Psoas muscle (tissue), 8 donors: ENCODE measurements around the gene WWTR1. TPM values are rescaled to one million over a fixed set of nuclear protein-coding genes. Genes with fewer than 3 reads are reported as not detected.

ENCODE experiments used
- ATAC-seq, 4 donors: fragments of 200-7000 bp; cut with Tn5 transposase; one replicate each; pipeline ENCODE4 v1.9.1; 2020; ENCODE audit warnings: moderate library complexity in 3 of 4, mild to moderate bottlenecking in 2 of 4
- DNase-seq, 2 donors: peaks; one replicate each; pipeline ENCODE4 v3.0.0-alpha.2; 2020
- H3K27ac ChIP-seq: fragments of 200-600 bp; one replicate; pipeline ENCODE4 v1.8.0; 2022
- H3K27me3 ChIP-seq, 3 donors: fragments of 200-600 bp in 1 of 3; one replicate each; pipeline versions ENCODE4 v1.6.1 to v1.8.0; 2013 to 2022; ENCODE audit warnings: low read length in 2 of 3, mild to moderate bottlenecking in 2 of 3, moderate library complexity in 1 of 3; ENCODE audit not compliant: insufficient read depth in 3 of 3
- H3K36me3 ChIP-seq, 2 donors: fragments of 200-600 bp in 1 of 2; one replicate each; pipeline versions ENCODE4 v1.6.1 to v1.8.0; 2013 to 2022; ENCODE audit warnings: low read depth in 1 of 2, mild to moderate bottlenecking in 1 of 2, moderate library complexity in 1 of 2; ENCODE audit not compliant: insufficient read depth in 1 of 2
- H3K4me1 ChIP-seq: fragments of 200-600 bp; one replicate; pipeline ENCODE4 v1.8.0; 2022
- H3K4me3 ChIP-seq: fragments of 200-600 bp; one replicate; pipeline ENCODE4 v1.8.0; 2022; ENCODE audit warnings: mild to moderate bottlenecking
- H3K9me3 ChIP-seq: fragments of 200-600 bp; one replicate; pipeline ENCODE4 v1.8.0; 2022
- WGBS, 3 donors: extraction: QIAGEN DNeasy Blood & Tissue Kit; methylation state at CpG; one replicate each; pipeline versions ENCODE4 v1.1.6 to v1.1.7; 2013; 5-methylcytosine and 5-hydroxymethylcytosine counted together
- intact Hi-C, 2 donors: fragments of 100-400 bp; cut with DNase I; formaldehyde crosslinking; loops; one replicate each; pipeline versions ENCODE4 v1.11.0 to v1.14.2; 2022
- polyA plus RNA-seq, 3 donors: library from polyadenylated mRNA; stranded (reverse); fragments of 200-250 nt; gene quantifications; one replicate each; pipeline ENCODE4 v1.2.3, GENCODE V29; 2013
- total RNA-seq, 4 donors: library from RNA; stranded (reverse); fragmentation: NEBNext Ultra II Directional in 2 of 4; extraction: Animal tissue kit (Norgen Biotek cat#: 25700) in 2 of 4; gene quantifications; one replicate each; pipeline versions ENCODE4 v1.2.1 to v1.2.4, GENCODE V29; 2021 to 2023
- TF ChIP-seq, protein P1 (sequence below): fragments of 200-600 bp; IDR thresholded peaks from one replicate; pipeline ENCODE4 v1.8.0; 2022; ENCODE audit warnings: antibody characterized with exemption
- donor health status: healthy with polysubstance abuse.
- donor health status: DM: no; HTN: no; CAD: no; lungs with moderate emphysema.
- donor health status: Bipolar disorder and iron deficiency.
- donor health status: healthy.
- donor health status: DM: yes; HTN: yes; CAD: no.
- donor health status: DM: no; HTN: no; CAD: no.
- donor health status: DM: no; HTN: no; CAD: no.
- donor health status: DM: yes; HTN: yes; CAD: no.

The WWTR1 gene
- total and polyA plus RNA-seq, 7 donors = 6.7 to 53.5 (median 24.7) TPM

DNA sequence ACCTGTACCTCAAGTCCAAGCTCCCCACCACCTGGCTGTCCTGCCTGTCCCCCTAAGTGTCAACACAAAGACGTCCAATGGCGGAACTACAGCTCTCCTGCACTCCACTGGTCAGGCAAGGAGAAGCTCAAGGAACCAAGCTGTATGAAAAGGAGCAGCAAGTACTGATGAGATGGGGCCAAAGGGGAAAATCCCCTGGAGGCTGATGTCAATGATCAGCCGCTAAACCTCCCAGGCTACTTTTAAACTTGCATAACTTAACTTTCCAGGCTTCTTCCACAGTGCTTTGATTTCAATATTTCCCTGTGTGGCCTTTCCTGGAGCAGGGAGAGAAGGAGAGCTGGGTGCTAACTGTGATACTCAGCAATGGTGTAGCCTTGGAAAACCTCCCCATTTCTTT, 148.3 kb downstream of the WWTR1 start:
- H3K36me3 ChIP-seq = no peaks in the 10 kb centered on the region
- TF ChIP-seq, protein P1, sequence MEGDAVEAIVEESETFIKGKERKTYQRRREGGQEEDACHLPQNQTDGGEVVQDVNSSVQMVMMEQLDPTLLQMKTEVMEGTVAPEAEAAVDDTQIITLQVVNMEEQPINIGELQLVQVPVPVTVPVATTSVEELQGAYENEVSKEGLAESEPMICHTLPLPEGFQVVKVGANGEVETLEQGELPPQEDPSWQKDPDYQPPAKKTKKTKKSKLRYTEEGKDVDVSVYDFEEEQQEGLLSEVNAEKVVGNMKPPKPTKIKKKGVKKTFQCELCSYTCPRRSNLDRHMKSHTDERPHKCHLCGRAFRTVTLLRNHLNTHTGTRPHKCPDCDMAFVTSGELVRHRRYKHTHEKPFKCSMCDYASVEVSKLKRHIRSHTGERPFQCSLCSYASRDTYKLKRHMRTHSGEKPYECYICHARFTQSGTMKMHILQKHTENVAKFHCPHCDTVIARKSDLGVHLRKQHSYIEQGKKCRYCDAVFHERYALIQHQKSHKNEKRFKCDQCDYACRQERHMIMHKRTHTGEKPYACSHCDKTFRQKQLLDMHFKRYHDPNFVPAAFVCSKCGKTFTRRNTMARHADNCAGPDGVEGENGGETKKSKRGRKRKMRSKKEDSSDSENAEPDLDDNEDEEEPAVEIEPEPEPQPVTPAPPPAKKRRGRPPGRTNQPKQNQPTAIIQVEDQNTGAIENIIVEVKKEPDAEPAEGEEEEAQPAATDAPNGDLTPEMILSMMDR = no peak
- no peaks in the 10 kb centered on the region for H3K9me3 ChIP-seq
- H3K4me3 ChIP-seq = no peak overlapping the region
- ATAC-seq (no peak), DNase-seq (no peak)
- peak overlapping the region; percentile 80 for H3K27ac ChIP-seq
- intact Hi-C loops = no loop called here
- peaks cover 20% of the 10 kb centered on the region for H3K4me1 ChIP-seq
- H3K27me3 ChIP-seq = no peaks in the 10 kb centered on the region
- 85 to 96% (median 90%) methylated on average over 3 of the region's 3 CpGs for WGBS, 3 donors

DNA sequence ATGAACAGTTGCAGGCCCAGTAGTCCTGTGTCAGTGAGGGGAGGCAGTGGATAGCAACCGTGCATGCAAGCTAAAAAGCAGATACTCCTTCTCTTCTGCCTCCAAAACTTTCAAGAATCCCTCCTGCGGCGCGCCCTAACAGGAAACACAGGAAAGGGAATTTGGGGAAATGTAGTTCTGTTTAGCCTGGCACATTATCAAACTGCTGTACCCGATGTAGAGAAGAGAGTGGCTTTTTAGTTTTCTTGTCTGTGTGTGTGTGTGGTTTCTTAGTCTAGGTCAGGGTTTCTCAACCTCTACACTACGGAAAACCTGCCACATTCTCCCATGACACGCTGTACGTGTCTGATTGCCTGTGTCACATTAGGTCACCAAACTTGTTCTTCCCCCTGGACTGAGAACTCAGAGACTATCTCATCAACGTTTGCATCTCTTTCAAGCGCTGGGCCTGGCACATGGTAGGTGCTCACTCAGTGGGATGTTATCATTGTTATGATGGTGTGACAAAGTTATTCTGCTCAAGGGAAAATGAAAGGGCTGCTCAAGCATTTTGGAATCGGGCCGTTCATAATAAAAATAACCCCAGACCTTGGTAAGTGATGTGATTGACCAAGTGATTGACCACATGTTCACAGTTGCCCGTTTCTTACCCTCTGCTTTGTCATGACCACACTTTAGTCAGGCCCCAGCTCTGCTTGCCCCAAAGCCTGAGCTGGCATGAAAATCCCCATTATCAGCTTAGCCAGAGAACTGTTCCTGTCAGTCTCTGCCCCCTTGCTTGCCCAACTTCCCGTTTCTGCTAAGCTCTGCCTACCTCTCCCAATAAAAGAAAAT, 150.1 kb downstream of the WWTR1 start:
- intact Hi-C loops = no loop called here
- WGBS, 3 donors = 15 to 30% (median 20%) methylated on average over 14 of the region's 14 CpGs
- H3K27ac ChIP-seq = peak overlapping the region; percentile 80
- DNase-seq (peak in 1 of 2 donors; percentile 60), ATAC-seq (peak; percentile 80 to 92 (median 92))
- peak overlapping the region; percentile 38 for H3K4me3 ChIP-seq
- no peaks in the 10 kb centered on the region for H3K36me3 ChIP-seq
- H3K9me3 ChIP-seq = no peaks in the 10 kb centered on the region
- TF ChIP-seq, protein P1 = no peak
- H3K27me3 ChIP-seq = no peaks in the 10 kb centered on the region
- H3K4me1 ChIP-seq = peaks cover 20% of the 10 kb centered on the region

DNA sequence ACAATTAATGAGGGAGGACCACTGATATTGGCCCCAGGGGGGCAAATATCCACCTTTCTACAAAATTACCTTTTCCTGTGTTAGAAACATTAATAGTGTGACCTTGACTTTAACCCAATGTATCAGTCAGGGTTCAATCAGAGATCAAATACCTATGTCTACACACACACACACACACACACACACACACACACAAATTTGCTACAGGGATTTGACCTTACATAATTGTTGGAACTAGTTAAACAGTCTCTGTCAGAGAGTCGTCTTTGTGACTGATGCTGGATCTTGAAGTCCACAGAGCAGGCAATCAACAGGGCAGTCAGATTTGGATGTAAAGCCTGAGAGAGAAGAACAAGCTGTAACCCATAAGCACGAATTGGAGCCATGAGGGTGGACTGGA, 150.9 kb downstream of the WWTR1 start:
- intact Hi-C loops = no loop called here
- peak overlapping the region; percentile 38 for H3K4me3 ChIP-seq
- peaks cover 17% of the 10 kb centered on the region for H3K4me1 ChIP-seq
- 34 to 54% (median 40%) methylated on average over 2 of the region's 2 CpGs for WGBS, 3 donors
- ATAC-seq (no peak), DNase-seq (no peak)
- no peaks in the 10 kb centered on the region for H3K27me3 ChIP-seq
- H3K36me3 ChIP-seq = no peaks in the 10 kb centered on the region
- TF ChIP-seq, protein P1 = no peak
- H3K9me3 ChIP-seq = no peaks in the 10 kb centered on the region
- peak overlapping the region; percentile 80 for H3K27ac ChIP-seq

DNA sequence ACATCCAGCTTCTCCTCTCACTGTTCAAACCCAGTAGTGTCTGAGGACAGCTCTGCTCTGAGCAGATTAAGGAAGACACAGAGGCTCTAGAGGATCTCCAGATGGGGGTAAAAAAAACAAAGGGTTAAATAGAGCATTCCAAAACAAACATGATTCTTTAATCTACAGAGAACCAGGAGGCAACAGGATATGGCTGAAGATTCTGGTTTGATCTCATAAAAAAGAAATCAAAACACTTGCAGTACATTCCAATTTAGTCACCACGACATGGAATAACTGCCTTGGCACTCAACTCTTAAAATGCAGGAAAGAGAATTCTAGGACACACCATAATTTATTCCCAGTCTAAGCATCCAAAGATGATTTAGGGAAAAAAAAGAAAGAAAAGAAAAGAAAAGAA, 151.3 kb downstream of the WWTR1 start:
- DNase-seq = no peak
- H3K9me3 ChIP-seq = no peaks in the 10 kb centered on the region
- TF ChIP-seq, protein P1 = no peak
- WGBS, 3 donors = 35 to 59% (median 38%) methylated on average over 1 of the region's 1 CpG
- H3K27me3 ChIP-seq = no peaks in the 10 kb centered on the region
- peak overlapping the region; percentile 80 for H3K27ac ChIP-seq
- ATAC-seq = no peak
- H3K36me3 ChIP-seq = no peaks in the 10 kb centered on the region
- peaks cover 17% of the 10 kb centered on the region for H3K4me1 ChIP-seq
- H3K4me3 ChIP-seq = no peak overlapping the region
- intact Hi-C loops = no loop called here

DNA sequence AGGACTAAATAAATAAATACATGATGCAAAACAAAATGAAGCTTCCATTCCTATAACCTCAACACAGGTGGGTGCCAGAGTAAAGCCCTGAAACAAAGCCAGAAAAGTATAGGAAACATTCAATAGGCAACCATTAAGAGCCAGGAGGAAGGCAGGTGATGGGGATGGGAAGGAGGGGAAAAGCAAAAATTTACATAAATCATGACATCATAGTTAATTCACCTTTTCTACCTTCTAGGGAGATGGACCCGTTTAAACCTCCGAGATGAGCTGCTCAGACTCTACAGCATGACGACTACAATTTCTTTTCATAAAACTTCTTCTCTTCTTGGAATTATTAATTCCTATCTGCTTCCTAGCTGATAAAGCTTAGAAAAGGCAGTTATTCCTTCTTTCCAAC, 155.4 kb downstream of the WWTR1 start:
- H3K4me1 ChIP-seq = peaks cover 9% of the 10 kb centered on the region
- no peak overlapping the region for H3K27ac ChIP-seq
- no peaks in the 10 kb centered on the region for H3K9me3 ChIP-seq
- H3K36me3 ChIP-seq = no peaks in the 10 kb centered on the region
- H3K27me3 ChIP-seq = no peaks in the 10 kb centered on the region
- no peak overlapping the region for H3K4me3 ChIP-seq
- WGBS, 3 donors = 68 to 87% (median 78%) methylated on average over 3 of the region's 3 CpGs
- intact Hi-C loops = no loop called here
- ATAC-seq (no peak), DNase-seq (no peak)
- TF ChIP-seq, protein P1 = no peak
